Measurements from ENCODE around the gene PLAAT3. TPM values are rescaled to one million over a fixed set of nuclear protein-coding genes. Genes with fewer than 3 reads are reported as not detected.
"Not testable (repeated sequence)": the region's sequence is repeated elsewhere in the genome, so short reads cannot be mapped to it uniquely, and the experiment has no call there.

The PLAAT3 gene
- total RNA-seq, 2 donors from 2014 or later = 156 to 173 TPM

GRCh38 chr11:63528156-63528555, 86.1 kb downstream of the PLAAT3 start:
- DNase-seq; intact Hi-C loops (cut with DNase I); ATAC-seq: not testable (repeated sequence)

GRCh38 chr11:63527667-63528066, 86.6 kb downstream of the PLAAT3 start:
- no peak for DNase-seq
- intact Hi-C loops (cut with DNase I) = no loop called here
- ATAC-seq = no peak

Other genes starting within 250 kb of the PLAAT3 start
- not detected for gene SLC22A9, start 244.6 kb downstream of the PLAAT3 start, total RNA-seq
- gene PLAAT5, start 123.3 kb downstream of the PLAAT3 start, total RNA-seq = 10 to 100 TPM in 1 of 2 donors, 1 to 10 TPM in 1; 9.3 to 15.8 TPM
- gene LGALS12, start 108.3 kb downstream of the PLAAT3 start, total RNA-seq = 10 to 100 TPM; 22.0 to 32.1 TPM
- 10 to 100 TPM; 11.3 to 16.6 TPM for gene PLAAT4, start 77.6 kb downstream of the PLAAT3 start, total RNA-seq
- under 1 TPM; 0.32 to 0.47 TPM for gene PLAAT2, start 51.1 kb downstream of the PLAAT3 start, total RNA-seq
- 10 to 100 TPM; 31.4 to 36.2 TPM for gene ATL3, start 56.9 kb upstream of the PLAAT3 start, total RNA-seq
- 10 to 100 TPM; 71.9 to 92.5 TPM for gene RTN3, start 67.1 kb upstream of the PLAAT3 start, total RNA-seq
- gene ZFTA, start 154.3 kb upstream of the PLAAT3 start, total RNA-seq = 10 to 100 TPM; 15.5 to 16.0 TPM
- gene SPINDOC, start 199.0 kb upstream of the PLAAT3 start, total RNA-seq = 10 to 100 TPM; 13.3 to 13.5 TPM
- 10 to 100 TPM; 33.5 to 37.5 TPM for gene MARK2, start 224.7 kb upstream of the PLAAT3 start, total RNA-seq

Data from left cardiac atrium (tissue), 4 donors.